K562 (cell line): ENCODE measurements around the gene PIK3CD. TPM values are rescaled to one million over a fixed set of nuclear protein-coding genes. Genes with fewer than 3 reads are reported as not detected.

Experiments used
- BRD9 ChIP-seq: fragments of 450-650 bp; IDR thresholded peaks from 2 replicates; pipeline ENCODE4 v1.6.1; 2018; ENCODE audit warnings: low read depth; ENCODE audit not compliant: partially characterized antibody
- C11orf30 ChIP-seq: fragments of 450-650 bp; IDR thresholded peaks from 2 replicates; pipeline ENCODE4 v1.6.1; 2016; ENCODE audit warnings: low read depth, mild to moderate bottlenecking
- CBX8 ChIP-seq: fragments of 200-600 bp; sonication (generic); IDR thresholded peaks from 2 replicates; pipeline ENCODE4 v1.6.1; 2012; ENCODE audit warnings: borderline replicate concordance, mixed run types, low read depth, mild to moderate bottlenecking, moderate library complexity, mixed read lengths, low read length, control low read depth, inconsistent platforms; ENCODE audit not compliant: poor library complexity, severe bottlenecking; ENCODE audit errors: extremely low read depth
- CREM ChIP-seq: IDR thresholded peaks from 2 replicates; pipeline ENCODE4 v1.6.1; 2014; ENCODE audit warnings: antibody characterized with exemption, low read depth
- GABPB2 ChIP-seq: fragments of 250-450 bp; sonication (Bioruptor Pico); conservative IDR thresholded peaks from 2 replicates; pipeline ENCODE4 v1.5.1; 2021; ENCODE audit warnings: mild to moderate bottlenecking
- HCFC1 ChIP-seq: IDR thresholded peaks from 2 replicates; pipeline ENCODE4 v1.6.1; 2012; ENCODE audit warnings: low read depth, low read length, improper control_type of control experiment
- HMGXB4 ChIP-seq: sonication (generic); formaldehyde crosslinking; IDR thresholded peaks from 2 replicates; pipeline ENCODE4 v1.8.1; 2023; ENCODE audit warnings: mild to moderate bottlenecking, missing genetic modification reagents
- MAX ChIP-seq: sonication (generic); formaldehyde crosslinking; IDR thresholded peaks from 2 replicates; pipeline ENCODE4 v1.9.0; 2022; ENCODE audit warnings: mild to moderate bottlenecking, missing genetic modification reagents
- MTA3 ChIP-seq: fragments of 450-650 bp; formaldehyde crosslinking; IDR thresholded peaks from 2 replicates; pipeline ENCODE4 v1.6.1; 2017; ENCODE audit warnings: mild to moderate bottlenecking, borderline replicate concordance
- NCOA4 ChIP-seq: fragments of 450-650 bp; IDR thresholded peaks from 2 replicates; pipeline ENCODE4 v1.6.1; 2018; ENCODE audit warnings: mild to moderate bottlenecking; ENCODE audit not compliant: partially characterized antibody
- PKNOX1 ChIP-seq: fragments of 450-650 bp; IDR thresholded peaks from 2 replicates; pipeline ENCODE4 v1.6.1; 2016
- PTRF ChIP-seq: fragments of 450-650 bp; IDR thresholded peaks from 2 replicates; pipeline ENCODE4 v1.6.1; 2016; ENCODE audit warnings: mild to moderate bottlenecking, missing genetic modification characterization, missing compliant biosample characterization
- RAD21 ChIP-seq, 2 experiments: fragments of 250-450 bp in 1 of 2; fragments of 450-650 bp in 1 of 2; sonication (Bioruptor Pico) in 1 of 2; formaldehyde crosslinking in 1 of 2; IDR thresholded peaks in 1 of 2; conservative IDR thresholded peaks in 1 of 2; 2 replicates each; pipeline versions ENCODE4 v1.4.0 to v1.8.0; 2020 to 2022; ENCODE audit warnings: mild to moderate bottlenecking in 2 of 2, moderate library complexity in 1 of 2
- RBFOX2 ChIP-seq: fragments of 200-400 bp; formaldehyde crosslinking; IDR thresholded peaks from 2 replicates; pipeline ENCODE4 v1.6.1; 2017; ENCODE audit warnings: low read depth, mild to moderate bottlenecking, low read length, moderate library complexity
- RFX5 ChIP-seq: IDR thresholded peaks from 2 replicates; pipeline ENCODE4 v1.6.1; 2011; ENCODE audit warnings: low read depth, mild to moderate bottlenecking, improper control_type of control experiment, low read length
- RUNX1 ChIP-seq: sonication (generic); IDR thresholded peaks from 2 replicates; pipeline ENCODE4 v1.6.1; 2016; ENCODE audit warnings: antibody characterized with exemption, low read depth
- TSHZ1 ChIP-seq: fragments of 250-450 bp; sonication (Bioruptor Pico); IDR thresholded peaks from 2 replicates; pipeline ENCODE4 v1.4.0; 2020; ENCODE audit warnings: mild to moderate bottlenecking, moderate library complexity
- ZC3H4 ChIP-seq: sonication (generic); formaldehyde crosslinking; IDR thresholded peaks from 2 replicates; pipeline ENCODE4 v1.9.0; 2021; ENCODE audit warnings: missing genetic modification reagents, borderline replicate concordance
- ZNF23 ChIP-seq: fragments of 250-450 bp; sonication (Bioruptor Pico); IDR thresholded peaks from 2 replicates; pipeline ENCODE4 v1.4.0; 2020; ENCODE audit warnings: mild to moderate bottlenecking
- ZNF668 ChIP-seq: fragments of 250-450 bp; sonication (Bioruptor Pico); IDR thresholded peaks from 2 replicates; pipeline ENCODE4 v1.8.0; 2022; ENCODE audit warnings: mild to moderate bottlenecking, inconsistent platforms
- ZNF696 ChIP-seq: fragments of 250-450 bp; sonication (Bioruptor Pico); conservative IDR thresholded peaks from 2 replicates; pipeline ENCODE4 v1.4.0; 2020; ENCODE audit warnings: mild to moderate bottlenecking, moderate library complexity
- polyA plus RNA-seq, 8 experiments: library from polyadenylated mRNA; depleted of rRNA in 4 of 8; stranded (reverse) in 5 of 8; unstranded in 3 of 8; fragments of >200 nt; fragmentation: Nextera tagmentation in 2 of 8; fragmentation: Illumina TruSeq in 1 of 8; extraction: Ambion mirVana in 2 of 8; extraction: Trizol in 1 of 8; gene quantifications; 2 replicates each; pipeline versions ENCODE4 v1.2.1 to v1.2.3, GENCODE V29; 2011 to 2014; ENCODE audit warnings: inconsistent platforms in 1 of 8, missing spikeins in 1 of 8
- total RNA-seq, 7 experiments: library from RNA; depleted of rRNA in 6 of 7; stranded (reverse); fragments of >200 nt in 6 of 7; fragmentation: Illumina TruSeq in 2 of 7; extraction: Trizol in 2 of 7; gene quantifications; 2 replicates each; pipeline versions ENCODE4 v1.2.1 to v1.2.3, GENCODE V29; 2011 to 2021; ENCODE audit warnings: low replicate concordance in 1 of 7
- TF ChIP-seq, protein P1 (sequence below): sonication (generic); formaldehyde crosslinking; IDR thresholded peaks from 2 replicates; pipeline ENCODE4 v1.8.0; 2022; ENCODE audit warnings: missing genetic modification reagents, mild to moderate bottlenecking, moderate library complexity, borderline replicate concordance

Gene PIK3CD
- total and polyA plus RNA-seq, 9 of the 15 experiments (the other 6 are each of a cell fraction or from before 2014, with no cell fraction given): 1.8 to 20.8 (median 7.2) TPM

DNA sequence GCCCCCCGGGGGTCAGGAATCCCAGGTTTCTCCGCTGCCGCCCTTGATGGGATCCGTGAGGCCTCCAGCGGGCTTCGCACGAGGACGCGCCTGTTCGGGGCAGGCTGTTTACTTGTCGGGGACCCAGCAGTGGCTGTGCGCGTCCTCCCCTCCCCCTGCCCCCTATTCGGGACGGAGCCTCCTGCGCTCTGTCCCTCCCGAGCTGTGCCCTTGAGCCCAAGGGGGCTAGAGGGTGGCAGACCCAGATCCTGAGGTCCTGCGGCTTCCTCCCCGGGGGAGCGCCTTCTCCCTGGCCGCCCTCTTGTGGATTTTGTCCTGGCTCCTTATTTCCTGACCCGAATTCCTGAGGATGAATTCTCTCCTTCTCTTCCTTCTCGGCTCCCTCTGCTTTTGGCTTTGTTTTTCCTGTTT lies 38.4 kb downstream of the PIK3CD start (continued):
- no peak for TF ChIP-seq ZC3H4 (CRISPR knock-in tag)
- no peak for TF ChIP-seq GABPB2
- TF ChIP-seq MTA3: 0 out of 2 replicates have a peak, but pooled peaks have one; percentile 21
- no peak for TF ChIP-seq NCOA4
- TF ChIP-seq ZNF23 (CRISPR knock-in tag): no peak
- TF ChIP-seq CREM: no peak
- no peak for TF ChIP-seq PKNOX1
- TF ChIP-seq PTRF (tag): no peak
- no peak for TF ChIP-seq ZNF668 (CRISPR knock-in tag)
- no peak for TF ChIP-seq ZNF696 (CRISPR knock-in tag)
- TF ChIP-seq RAD21 (CRISPR knock-in tag; conservative IDR thresholded peaks at IDR 0.05 in 1 of 2, IDR thresholded peaks at IDR 0.05 in 1 of 2): peak in 1 of 2 experiments; percentile 41; a peak in 2 of 4 replicates
- TF ChIP-seq BRD9: no peak
- TF ChIP-seq RBFOX2: 0 out of 2 replicates have a peak, but pooled peaks have one; percentile 2
- TF ChIP-seq HCFC1: no peak
- peak; percentile 52; the same call in 1 of the 2 replicates for TF ChIP-seq MAX (CRISPR knock-in tag)
- TF ChIP-seq, protein P1, sequence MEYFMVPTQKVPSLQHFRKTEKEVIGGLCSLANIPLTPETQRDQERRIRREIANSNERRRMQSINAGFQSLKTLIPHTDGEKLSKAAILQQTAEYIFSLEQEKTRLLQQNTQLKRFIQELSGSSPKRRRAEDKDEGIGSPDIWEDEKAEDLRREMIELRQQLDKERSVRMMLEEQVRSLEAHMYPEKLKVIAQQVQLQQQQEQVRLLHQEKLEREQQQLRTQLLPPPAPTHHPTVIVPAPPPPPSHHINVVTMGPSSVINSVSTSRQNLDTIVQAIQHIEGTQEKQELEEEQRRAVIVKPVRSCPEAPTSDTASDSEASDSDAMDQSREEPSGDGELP (CRISPR knock-in tag): peak; percentile 30; the same call in 1 of the 2 replicates
- no peak for TF ChIP-seq RUNX1
- no peak for TF ChIP-seq HMGXB4 (CRISPR knock-in tag)
- no peak for TF ChIP-seq RFX5
- TF ChIP-seq CBX8: no peak
- no peak for TF ChIP-seq C11orf30
- TF ChIP-seq TSHZ1 (CRISPR knock-in tag): no peak
